GM12801 (cell line): ENCODE data around the gene KRT77.

Experiments used
- TF ChIP-seq, protein P1 (sequence below): IDR thresholded peaks from one replicate; pipeline ENCODE4 v1.5.1; 2011; ENCODE audit warnings: control low read depth; ENCODE audit not compliant: insufficient read length; ENCODE audit errors: extremely low read depth

KRT77 gene

DNA sequence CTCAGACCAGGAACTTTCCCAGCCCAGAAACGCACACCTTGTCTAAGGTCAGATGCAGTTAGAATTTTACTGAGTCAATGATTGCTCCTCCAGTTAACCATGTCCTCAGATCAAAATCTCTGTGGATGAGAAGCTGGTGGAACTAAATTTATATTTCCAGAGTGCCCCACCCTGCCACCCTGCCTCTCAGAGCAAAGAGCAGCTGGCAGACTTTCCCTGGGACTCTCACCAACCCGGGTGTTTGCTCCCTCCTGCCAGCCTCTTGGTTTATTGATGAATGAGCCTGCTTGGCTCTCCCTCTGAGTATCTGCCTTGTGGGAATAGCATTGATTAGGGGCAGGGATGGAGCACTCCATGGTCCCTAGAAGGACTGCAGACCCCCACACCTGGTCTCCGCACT lies 17.3 kb downstream of the KRT77 start:
- TF ChIP-seq, protein P1, sequence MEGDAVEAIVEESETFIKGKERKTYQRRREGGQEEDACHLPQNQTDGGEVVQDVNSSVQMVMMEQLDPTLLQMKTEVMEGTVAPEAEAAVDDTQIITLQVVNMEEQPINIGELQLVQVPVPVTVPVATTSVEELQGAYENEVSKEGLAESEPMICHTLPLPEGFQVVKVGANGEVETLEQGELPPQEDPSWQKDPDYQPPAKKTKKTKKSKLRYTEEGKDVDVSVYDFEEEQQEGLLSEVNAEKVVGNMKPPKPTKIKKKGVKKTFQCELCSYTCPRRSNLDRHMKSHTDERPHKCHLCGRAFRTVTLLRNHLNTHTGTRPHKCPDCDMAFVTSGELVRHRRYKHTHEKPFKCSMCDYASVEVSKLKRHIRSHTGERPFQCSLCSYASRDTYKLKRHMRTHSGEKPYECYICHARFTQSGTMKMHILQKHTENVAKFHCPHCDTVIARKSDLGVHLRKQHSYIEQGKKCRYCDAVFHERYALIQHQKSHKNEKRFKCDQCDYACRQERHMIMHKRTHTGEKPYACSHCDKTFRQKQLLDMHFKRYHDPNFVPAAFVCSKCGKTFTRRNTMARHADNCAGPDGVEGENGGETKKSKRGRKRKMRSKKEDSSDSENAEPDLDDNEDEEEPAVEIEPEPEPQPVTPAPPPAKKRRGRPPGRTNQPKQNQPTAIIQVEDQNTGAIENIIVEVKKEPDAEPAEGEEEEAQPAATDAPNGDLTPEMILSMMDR: no peak

DNA sequence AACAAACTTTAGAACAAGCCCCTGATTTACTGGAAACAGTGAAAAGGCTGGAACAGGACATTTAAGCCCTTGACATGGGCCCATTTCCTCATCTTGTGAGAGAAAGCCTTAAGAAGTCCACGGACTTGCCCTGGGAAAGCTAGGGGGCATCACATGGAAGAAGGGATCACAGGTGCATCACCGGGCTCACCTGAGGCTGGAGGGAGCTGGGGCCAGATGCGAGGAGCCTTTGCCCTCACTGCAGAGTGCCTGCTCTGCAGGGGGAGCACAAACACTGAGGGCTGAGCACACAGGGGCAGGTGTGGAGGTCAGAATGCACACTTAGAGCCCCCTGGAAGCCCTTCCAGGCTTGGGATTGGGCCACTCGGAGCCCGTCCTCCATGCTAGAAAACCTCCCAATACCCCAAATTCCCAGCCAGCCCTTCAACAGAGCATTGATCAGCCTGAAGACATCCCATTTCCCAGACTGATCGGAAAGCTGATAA lies 17.9 kb downstream of the KRT77 start:
- TF ChIP-seq, protein P1: no peak

DNA sequence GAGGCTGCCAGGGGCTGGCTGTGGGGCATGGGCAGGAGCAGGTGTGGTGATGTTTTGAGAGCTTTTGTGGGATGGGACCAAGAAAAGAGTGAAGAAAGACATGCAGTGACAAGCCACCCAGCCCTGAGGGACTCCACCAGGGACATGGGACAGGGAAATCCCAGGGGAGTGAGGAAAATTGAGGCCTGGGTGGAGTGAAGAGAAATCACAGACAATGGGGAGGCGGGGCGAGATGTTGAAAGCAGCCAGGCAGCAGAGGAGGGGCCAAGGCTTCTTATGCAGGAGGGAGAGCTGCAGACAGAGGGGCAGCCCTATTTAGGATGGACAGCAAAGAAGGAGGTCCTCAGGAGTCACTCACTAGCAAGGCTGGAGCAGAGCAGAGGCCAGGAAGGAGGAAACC lies 18.9 kb downstream of the KRT77 start:
- TF ChIP-seq, protein P1: no peak

DNA sequence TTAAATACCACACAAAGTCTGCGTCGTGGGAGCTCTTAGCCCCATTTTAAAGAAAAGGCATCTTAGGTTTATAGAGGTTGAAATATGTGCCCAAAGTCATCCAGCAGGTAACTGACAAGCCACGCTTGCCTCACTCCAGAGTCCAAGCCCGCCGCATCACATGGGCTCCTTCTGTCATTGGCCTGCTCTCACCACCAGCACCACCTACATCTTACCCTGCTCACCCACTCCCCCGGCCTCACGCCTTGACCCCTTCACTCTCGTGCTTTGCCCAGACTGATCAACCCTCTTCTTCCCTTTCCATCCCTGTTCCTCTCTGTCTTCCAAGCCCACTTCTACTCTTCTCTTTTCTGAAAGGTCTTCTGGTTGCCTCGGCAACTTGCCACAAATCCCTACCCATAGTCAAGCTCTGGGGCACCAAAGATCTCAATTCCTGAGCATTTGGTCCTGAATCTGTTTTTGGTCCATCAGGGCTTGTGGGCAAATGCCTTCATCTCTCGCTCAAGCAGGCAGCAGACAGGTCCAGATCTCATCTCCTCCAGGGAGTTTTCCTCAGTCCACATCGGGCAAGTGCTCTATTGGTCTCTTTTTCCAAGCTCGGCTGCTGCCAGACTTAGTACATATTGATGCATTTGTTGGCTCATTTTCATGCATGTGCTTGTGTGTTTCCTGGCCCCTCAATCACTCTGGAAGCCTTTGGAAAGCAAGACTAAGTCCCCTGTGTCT lies 19.6 kb downstream of the KRT77 start:
- TF ChIP-seq, protein P1: no peak

DNA sequence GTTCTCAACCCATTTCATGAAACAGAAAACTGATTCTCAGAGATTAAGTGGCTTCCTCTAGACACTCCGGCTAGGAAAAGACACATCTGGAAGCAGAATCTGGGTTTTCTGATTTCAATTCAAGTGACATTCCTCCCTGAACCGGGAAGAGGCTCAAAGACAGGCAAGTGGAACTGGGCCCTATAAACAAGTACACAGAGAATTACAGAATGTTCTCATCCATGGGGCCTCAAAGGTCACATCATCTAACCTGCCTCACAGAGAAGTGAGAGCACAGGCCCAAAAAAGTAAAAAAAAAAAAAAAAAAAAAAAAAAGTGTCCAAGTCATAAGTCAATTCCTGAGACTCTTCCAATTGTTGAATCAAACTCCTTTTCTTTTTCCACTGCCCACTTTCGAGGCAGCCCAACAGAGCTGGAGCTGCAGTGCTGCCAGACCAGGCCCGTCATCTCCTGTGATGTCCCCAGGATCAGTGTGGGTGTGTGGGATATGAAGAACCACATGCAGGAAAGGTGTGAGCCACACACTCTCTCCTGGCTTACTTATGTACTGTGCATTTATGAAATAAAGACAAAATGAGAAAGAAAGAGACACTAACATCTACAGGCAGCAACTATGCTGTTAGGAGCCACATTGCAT lies 20.3 kb downstream of the KRT77 start:
- TF ChIP-seq, protein P1: no peak

DNA sequence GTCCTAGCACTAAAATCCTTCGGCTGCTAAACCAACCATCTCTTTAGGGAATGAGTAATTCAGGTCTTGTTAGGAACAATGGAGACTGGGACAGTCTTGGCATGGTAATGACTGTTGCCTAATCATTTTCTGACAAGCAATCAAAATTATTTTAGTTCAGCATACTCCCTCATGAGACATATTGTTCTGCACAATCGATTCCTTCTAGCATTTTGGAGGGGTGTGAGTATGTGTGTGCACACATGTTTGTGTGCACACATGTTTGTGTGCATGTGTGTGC lies 21.0 kb downstream of the KRT77 start:
- TF ChIP-seq, protein P1: no peak

DNA sequence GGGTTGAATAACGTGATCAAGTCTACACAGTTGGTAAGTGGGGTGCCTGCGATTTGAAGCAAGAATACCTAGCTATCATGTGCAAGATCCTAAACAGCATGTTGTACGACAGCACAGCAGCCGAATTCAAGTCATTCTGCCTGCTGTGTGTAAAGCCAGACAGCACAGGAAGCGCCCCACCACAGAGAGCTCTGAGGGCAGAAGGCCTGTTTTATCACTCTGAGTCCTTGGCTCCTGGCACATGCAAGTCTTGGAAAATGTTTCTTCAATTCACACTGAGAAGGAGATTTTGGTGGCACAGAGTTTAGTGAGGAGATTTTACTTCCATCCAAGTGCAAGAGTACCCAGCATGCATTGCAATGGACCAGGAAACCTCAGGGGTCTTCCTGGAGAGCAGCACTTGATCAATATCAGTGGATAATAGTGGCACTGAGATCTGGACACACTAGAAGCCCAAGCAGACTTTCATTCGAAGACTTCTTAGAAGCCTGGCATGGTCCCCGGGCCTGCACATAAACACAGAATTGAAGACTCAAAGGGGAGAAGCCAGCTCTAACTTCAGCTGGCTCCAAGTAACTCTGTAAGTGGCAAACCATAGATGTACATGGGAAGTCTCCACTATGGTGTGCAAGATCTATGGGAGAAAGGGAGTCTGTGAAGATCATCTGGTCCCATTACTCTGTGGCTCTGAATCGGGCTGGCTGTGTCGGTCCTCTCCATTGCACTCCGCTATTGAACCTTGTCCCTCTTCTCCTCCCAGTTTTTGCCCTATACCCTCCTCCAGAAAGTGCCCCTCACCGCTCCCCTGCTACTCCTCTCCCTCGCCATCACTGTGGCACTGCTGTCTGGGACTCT lies 21.6 kb downstream of the KRT77 start:
- TF ChIP-seq, protein P1: no peak
